A673 (cell line): Measurements from ENCODE around the gene GALNT11. TPM values are rescaled to one million over a fixed set of nuclear protein-coding genes. Genes with fewer than 3 reads are reported as not detected.
A peak's percentile ranks its signal among the peaks of the same experiment; 100 is the strongest.
"Not testable (repeated sequence)": the region's sequence is repeated elsewhere in the genome, so short reads cannot be mapped to it uniquely, and the experiment has no call there.

Source experiments
- BruUV-seq: library from RNA; stranded (reverse); fragments of 400-500 nt; replicated peaks from 2 replicates; lab custom pipeline; 2021; lab: Mats Ljungman, UMichigan
- CTCF ChIA-PET: fragments of 300-600 bp; sonication (Branson Sonifier 250); formaldehyde crosslinking; loops from one replicate; lab custom pipeline; 2022; ENCODE audit warnings: antibody characterized with exemption; lab: Charles Lee
- POLR2A ChIA-PET: fragments of 300-600 bp; sonication (Branson Sonifier 250); formaldehyde crosslinking; loops from one replicate; lab custom pipeline; 2022; ENCODE audit warnings: antibody characterized with exemption; ENCODE audit not compliant: low non-redundant PET; lab: Charles Lee
- DNase-seq: peaks from one replicate; pipeline ENCODE4 v3.0.0-alpha.2; 2015; ENCODE audit warnings: low spot score
- H3K27ac ChIP-seq: fragments of 200-600 bp; sonication (generic); 2 replicates; pipeline ENCODE4 v1.5.1; 2016; ENCODE audit warnings: mixed run types, low read depth, mild to moderate bottlenecking, mixed read lengths, antibody characterized with exemption, low read length; ENCODE audit not compliant: poor library complexity, severe bottlenecking
- H3K27me3 ChIP-seq: fragments of 200-600 bp; sonication (generic); replicated peaks from 2 replicates; pipeline ENCODE4 v1.6.1; 2017; ENCODE audit warnings: mixed run types, low read depth, mild to moderate bottlenecking, mixed read lengths, antibody characterized with exemption, low read length; ENCODE audit not compliant: insufficient read depth, poor library complexity
- H3K36me3 ChIP-seq: fragments of 200-600 bp; sonication (generic); 2 replicates; pipeline ENCODE4 v1.6.1; 2016; ENCODE audit warnings: mixed run types, mild to moderate bottlenecking, mixed read lengths, antibody characterized with exemption, low read length; ENCODE audit not compliant: insufficient read depth, poor library complexity, severe bottlenecking
- H3K4me1 ChIP-seq: fragments of 200-600 bp; sonication (generic); 2 replicates; pipeline ENCODE4 v1.6.1; 2017; ENCODE audit warnings: mixed run types, mild to moderate bottlenecking, mixed read lengths, antibody characterized with exemption, low read length; ENCODE audit not compliant: insufficient read depth, poor library complexity, severe bottlenecking
- H3K4me3 ChIP-seq: fragments of 200-600 bp; sonication (generic); 2 replicates; pipeline ENCODE4 v1.5.1; 2016; ENCODE audit warnings: low read depth, mixed run types, mild to moderate bottlenecking, mixed read lengths, low read length; ENCODE audit not compliant: poor library complexity, severe bottlenecking
- H3K9me3 ChIP-seq: fragments of 200-600 bp; sonication (generic); 2 replicates; pipeline ENCODE4 v1.6.1; 2016; ENCODE audit warnings: mixed run types, low read depth, mild to moderate bottlenecking, mixed read lengths, antibody characterized with exemption, low read length; ENCODE audit not compliant: poor library complexity, severe bottlenecking
- EZH2 ChIP-seq: fragments of 200-600 bp; sonication (generic); IDR thresholded peaks from 2 replicates; pipeline ENCODE4 v1.6.1; 2017; ENCODE audit warnings: borderline replicate concordance, low read depth, mild to moderate bottlenecking, mixed read lengths, antibody characterized with exemption, low read length; ENCODE audit not compliant: poor library complexity, severe bottlenecking
- intact Hi-C: fragments of 100-400 bp; cut with micrococcal nuclease; formaldehyde crosslinking; loops from one replicate; pipeline ENCODE4 v1.10.0; 2022; ENCODE audit not compliant: unreplicated experiment
- total RNA-seq: library from RNA; stranded (reverse); gene quantifications from 2 replicates; pipeline ENCODE4 v1.2.3, GENCODE V29; 2021
- TF ChIP-seq, protein P1 (sequence below): fragments of 300-800, 200-600 bp; sonication (generic); conservative IDR thresholded peaks from 2 replicates; pipeline ENCODE4 v1.5.1; 2017; ENCODE audit warnings: low read depth, mild to moderate bottlenecking, antibody characterized with exemption, low read length, moderate library complexity, mixed read lengths

The GALNT11 gene
- total RNA-seq, 1 experiment from 2014 or later = 35.5 TPM

DNA sequence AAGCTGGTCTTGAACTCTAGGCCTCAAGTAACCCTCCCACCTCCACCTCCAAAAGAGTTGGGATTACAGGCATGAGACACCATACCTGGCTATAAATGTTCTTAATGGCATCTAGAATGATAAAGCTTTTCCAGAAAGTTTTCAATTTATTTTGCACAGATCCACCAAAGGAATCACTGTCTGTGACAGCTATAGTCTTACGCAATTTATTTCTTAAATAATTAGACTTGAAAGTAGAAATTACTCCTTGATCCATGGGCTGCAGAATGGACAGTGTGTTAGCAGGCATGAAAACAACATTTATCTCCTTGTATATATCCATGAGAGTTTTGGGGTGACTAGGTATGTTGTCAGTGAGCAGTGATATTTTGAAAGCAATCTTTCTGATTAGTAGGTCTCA is 33.8 kb downstream of the GALNT11 start:
- Histone ChIP-seq H3K4me1 (peaks cover 22% of the 10 kb centered on the region), H3K27ac (peak overlapping the region; percentile 64), H3K4me3 (no peak overlapping the region), H3K36me3 (no peaks in the 10 kb centered on the region), H3K27me3 (no peaks in the 10 kb centered on the region), H3K9me3 (peaks cover 3% of the 10 kb centered on the region)
- POLR2A ChIA-PET = no interaction called here
- CTCF ChIA-PET = no interaction called here
- intact Hi-C loops = no loop called here
- no TSS peak for BruUV-seq
- no peak for DNase-seq
- TF ChIP-seq, protein P1, sequence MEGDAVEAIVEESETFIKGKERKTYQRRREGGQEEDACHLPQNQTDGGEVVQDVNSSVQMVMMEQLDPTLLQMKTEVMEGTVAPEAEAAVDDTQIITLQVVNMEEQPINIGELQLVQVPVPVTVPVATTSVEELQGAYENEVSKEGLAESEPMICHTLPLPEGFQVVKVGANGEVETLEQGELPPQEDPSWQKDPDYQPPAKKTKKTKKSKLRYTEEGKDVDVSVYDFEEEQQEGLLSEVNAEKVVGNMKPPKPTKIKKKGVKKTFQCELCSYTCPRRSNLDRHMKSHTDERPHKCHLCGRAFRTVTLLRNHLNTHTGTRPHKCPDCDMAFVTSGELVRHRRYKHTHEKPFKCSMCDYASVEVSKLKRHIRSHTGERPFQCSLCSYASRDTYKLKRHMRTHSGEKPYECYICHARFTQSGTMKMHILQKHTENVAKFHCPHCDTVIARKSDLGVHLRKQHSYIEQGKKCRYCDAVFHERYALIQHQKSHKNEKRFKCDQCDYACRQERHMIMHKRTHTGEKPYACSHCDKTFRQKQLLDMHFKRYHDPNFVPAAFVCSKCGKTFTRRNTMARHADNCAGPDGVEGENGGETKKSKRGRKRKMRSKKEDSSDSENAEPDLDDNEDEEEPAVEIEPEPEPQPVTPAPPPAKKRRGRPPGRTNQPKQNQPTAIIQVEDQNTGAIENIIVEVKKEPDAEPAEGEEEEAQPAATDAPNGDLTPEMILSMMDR = no peak
- TF ChIP-seq EZH2 = no peak

DNA sequence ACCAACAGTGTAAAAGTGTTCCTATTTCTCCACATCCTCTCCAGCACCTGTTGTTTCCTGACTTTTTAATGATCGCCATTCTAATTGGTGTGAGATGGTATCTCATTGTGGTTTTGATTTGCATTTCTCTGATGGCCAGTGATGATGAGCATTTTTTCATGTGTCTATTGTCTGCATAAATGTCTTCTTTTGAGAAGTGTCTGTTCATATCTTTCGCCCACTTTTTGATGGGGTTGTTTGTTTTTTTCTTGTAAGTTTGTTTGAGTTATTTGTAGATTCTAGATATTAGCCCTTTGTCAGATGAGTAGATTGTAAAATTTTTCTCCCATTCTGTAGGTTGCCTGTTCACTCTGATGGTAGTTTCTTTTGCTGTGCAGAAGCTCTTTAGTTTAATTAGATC is 35.6 kb downstream of the GALNT11 start:
- CTCF ChIA-PET, H3K36me3 ChIP-seq, POLR2A ChIA-PET: not testable (repeated sequence)

DNA sequence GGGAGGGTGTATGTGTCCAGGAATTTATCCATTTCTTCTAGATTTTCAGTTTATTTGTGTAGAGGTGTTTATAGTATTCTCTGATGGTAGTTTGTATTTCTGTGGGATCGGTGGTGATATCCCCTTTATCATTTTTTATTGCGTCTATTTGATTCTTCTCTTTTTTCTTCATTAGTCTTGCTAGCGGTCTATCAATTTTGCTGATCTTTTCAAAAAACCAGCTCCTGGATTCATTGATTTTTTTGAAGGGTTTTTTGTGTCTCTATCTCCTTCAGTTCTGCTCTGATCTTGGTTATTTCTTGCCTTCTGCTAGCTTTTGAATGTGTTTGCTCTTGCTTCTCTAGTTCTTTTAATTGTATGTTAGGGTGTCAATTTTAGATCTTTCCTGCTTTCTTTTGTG is 37.7 kb downstream of the GALNT11 start:
- CTCF ChIA-PET, intact Hi-C loops: not testable (repeated sequence)

More for the DNA sequence above, 35.6 kb downstream of the GALNT11 start:
- H3K9me3 ChIP-seq, DNase-seq, H3K4me3 ChIP-seq, BruUV-seq, H3K27ac ChIP-seq, intact Hi-C loops, H3K27me3 ChIP-seq: not testable (repeated sequence)
- peaks cover 15% of the 10 kb centered on the region for H3K4me1 ChIP-seq

DNA sequence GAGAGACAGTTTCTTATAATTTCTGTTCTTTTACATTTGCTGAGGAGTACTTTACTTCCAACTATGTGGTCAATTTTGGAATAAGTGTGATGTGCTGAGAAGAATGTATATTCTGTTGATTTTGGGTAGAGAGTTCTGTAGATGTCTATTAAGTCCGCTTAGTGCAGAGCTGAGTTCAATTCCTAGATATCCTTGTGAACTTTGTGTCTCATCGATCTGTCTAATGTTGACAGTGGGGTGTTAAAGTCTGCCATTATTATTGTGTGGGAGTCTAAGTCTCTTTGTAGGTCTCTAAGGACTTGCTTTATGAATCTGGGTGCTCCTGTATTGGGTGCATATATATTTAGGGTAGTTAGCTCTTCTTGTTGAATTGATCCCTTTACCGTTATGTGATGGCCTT is 38.3 kb downstream of the GALNT11 start:
- H3K36me3 ChIP-seq, BruUV-seq, H3K27ac ChIP-seq, H3K4me1 ChIP-seq, intact Hi-C loops, DNase-seq, H3K27me3 ChIP-seq, POLR2A ChIA-PET, CTCF ChIA-PET, H3K4me3 ChIP-seq, H3K9me3 ChIP-seq: not testable (repeated sequence)

More for the DNA sequence above, 37.7 kb downstream of the GALNT11 start:
- POLR2A ChIA-PET, H3K27me3 ChIP-seq, H3K9me3 ChIP-seq, H3K36me3 ChIP-seq, BruUV-seq, H3K4me3 ChIP-seq, DNase-seq, H3K27ac ChIP-seq: not testable (repeated sequence)
- peaks cover 10% of the 10 kb centered on the region for H3K4me1 ChIP-seq

DNA sequence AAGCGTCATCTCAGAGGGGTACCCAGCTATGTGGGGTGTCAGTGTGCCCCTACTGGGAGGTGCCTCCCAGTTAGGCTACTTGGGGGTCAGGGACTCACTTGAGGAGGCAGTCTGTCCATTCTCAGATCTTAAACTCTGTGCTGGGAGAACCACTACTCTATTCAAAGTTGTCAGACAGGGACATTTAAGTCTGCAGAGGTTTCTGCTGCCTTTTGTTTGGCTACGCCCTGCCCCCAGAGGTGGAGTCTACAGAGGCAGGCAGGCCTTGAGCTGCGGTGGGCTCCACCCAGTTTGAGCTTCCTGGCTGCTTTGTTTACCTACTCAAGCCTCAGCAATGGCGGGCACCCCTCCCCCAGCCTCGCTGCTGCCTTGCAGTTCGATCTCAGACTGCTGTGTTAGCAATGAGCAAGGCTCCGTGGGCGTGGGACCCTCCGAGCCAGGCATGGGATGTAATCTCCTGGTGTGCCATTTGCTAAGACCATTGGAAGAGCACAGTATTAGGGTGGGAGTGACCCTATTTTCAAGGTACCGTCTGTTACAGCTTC is 40.4 kb downstream of the GALNT11 start:
- H3K27ac ChIP-seq, H3K27me3 ChIP-seq, H3K36me3 ChIP-seq, POLR2A ChIA-PET, intact Hi-C loops, H3K4me1 ChIP-seq, BruUV-seq, DNase-seq, H3K4me3 ChIP-seq, CTCF ChIA-PET: not testable (repeated sequence)
- peaks cover 10% of the 10 kb centered on the region for H3K9me3 ChIP-seq
